NCI-H2227 (cell line): ENCODE measurements around the gene SALL4.
A peak's percentile ranks its signal among the peaks of the same experiment; 100 is the strongest.
"Not testable (repeated sequence)": the region's sequence is repeated elsewhere in the genome, so short reads cannot be mapped to it uniquely, and the experiment has no call there.

Source experiments
- DNase-seq: peaks from one replicate; lab custom pipeline; 2025; ENCODE audit not compliant: unreplicated experiment; lab: John Stamatoyannopoulos, UW

Gene SALL4

DNA sequence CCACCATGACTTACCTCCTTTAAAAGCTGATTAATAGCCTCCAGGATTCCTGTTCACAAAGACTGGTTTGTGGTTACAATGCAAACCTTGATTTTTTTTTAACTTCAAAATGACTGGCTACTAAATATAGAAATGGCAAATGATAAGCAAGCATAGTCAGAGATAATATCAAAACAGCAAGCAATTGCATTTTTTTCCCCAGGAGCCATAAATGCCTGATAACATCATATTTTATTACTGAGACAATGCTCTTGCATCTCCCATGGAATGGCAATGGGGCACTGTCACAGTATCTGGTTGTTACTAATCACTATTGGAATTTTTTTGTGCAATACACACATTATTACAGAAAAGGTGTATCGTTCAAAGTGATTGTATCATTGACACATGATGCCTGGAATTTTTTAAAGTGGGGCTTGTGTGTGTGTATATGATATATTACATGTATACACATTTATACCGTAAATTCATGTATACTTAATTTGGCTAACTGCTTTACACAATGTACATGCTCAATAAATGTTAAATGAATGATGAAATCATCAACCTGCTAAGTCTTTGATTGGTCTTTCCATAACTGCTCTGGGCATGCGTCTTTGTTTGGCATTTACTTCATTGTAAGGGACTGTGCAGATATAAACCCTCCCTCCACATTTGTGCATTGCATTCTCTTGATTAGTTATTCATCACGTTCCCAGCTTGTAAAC is 980 bp upstream of the SALL4 start:
- no peak for DNase-seq

DNA sequence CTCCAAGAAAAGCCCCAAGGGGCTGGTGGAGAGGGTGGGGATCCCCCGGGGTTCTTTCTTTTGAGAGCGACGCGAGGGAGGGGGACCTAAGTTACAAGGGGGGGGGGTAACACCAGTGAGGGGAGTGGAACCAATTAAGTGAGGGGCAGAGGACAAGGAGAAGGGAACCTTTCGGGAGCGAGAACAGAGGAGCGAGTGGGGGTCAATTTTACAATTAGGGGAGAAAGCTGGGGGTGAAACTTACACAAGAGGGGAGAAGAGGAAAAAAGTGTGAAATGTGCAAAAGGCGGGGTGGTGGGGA is 548 bp downstream of the SALL4 start:
- DNase-seq = no peak

DNA sequence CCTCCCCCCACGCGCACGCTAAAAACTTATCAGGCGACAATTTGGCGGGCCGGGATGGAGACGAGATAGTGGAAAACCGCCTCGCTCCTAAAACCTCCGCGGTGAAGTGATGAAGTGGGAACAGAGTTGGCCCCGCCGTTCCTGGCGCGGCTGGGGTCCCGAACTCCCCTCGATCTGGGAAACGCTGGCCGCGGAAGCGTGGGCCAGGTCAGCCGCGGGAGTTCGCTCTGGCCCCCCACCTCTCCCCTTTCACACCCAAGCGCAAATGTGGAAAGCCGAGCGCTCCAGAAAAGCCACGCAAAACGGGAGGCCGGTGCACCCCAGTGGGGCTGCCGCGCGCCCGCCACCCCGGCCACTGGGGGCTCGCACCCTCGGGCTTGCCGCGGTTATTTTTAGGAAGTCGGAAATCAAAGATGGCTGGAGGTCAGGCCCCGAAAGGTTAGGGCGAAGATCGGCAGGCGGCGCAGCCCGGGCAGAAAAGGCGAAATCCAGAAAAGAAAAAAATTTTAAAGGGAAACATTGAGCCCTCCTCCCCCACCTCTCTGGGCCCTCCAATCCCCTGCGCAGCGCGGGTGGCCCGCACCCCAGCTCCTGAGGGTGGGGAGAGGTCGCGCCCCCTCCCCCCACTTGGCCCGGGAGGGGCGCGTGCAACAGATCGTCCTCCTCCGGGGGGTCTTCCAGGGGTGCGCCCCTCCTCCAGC is 1.0 kb downstream of the SALL4 start:
- no peak for DNase-seq

DNA sequence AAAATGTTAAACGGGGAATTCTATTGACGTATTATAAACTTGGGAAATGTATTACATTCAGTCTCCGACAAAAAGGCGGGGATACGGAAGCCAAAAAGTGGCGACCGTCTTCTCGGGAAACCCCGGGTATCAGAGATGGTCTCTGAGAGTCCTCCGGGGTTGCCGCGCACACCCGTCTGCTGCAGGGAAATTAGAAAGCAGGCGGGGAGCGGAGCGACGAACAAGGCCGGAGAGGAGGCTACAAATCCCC is 1.5 kb downstream of the SALL4 start:
- DNase-seq = no peak

DNA sequence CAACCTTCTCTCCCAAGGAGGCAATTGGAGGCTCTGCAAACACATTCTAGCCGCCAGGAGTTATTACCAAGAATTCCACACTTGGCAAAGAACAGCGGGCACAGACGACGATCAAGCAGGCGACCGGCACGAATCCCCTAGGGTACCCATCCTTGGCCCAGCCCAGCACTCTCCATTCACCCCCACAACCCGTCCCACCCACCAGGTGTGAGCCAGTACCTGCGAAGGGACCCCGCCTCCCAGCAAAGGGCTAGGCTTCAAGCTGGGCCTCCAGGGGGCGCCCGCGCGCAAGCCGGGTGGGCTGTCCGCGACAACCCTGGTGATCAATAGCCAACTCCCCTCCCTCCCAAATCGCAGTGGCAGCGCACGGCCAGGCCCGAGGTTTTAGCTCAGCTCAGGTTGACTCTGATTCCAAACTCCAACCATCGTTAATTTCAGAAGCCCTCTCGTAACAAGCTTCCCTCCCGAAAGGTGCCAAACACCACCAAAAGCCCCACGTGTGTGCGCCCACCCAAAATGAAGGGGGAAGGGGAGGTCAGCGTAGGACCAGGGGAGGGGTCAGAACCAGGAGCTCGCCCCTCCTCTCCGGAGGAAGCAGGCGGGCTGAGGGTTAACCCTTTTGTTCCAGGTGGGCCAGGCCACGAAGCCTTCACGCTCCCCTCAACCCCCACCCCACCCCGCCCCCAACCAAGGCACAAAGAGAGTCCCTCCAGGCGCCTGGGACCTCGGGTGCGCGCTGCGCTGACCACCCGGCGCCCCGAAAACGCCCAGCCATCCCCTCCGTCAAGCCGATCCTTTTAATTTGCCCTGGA is 2.1 kb downstream of the SALL4 start:
- DNase-seq = peak; percentile 70

DNA sequence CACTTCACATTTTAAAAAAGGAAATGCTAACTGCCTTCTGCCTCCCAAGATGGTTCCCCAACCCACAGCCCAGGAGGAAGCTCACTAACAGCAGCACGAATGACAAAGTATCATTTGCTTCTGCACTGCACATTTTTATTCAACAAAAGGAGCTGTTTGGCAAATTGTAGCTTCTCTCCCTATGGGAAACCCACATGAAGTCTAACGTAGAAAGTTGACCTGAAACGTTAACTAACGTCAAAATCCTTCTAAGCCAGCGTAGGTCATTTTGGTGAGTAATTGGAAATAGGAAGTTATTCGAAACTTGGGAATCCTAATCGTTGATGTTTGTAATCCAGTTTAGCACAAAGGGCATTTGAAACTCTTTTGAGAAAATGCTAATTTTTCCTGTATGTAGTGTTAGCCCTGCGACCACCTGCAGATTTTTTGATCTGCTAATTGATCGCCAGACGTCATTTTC is 2.9 kb downstream of the SALL4 start:
- no peak for DNase-seq

DNA sequence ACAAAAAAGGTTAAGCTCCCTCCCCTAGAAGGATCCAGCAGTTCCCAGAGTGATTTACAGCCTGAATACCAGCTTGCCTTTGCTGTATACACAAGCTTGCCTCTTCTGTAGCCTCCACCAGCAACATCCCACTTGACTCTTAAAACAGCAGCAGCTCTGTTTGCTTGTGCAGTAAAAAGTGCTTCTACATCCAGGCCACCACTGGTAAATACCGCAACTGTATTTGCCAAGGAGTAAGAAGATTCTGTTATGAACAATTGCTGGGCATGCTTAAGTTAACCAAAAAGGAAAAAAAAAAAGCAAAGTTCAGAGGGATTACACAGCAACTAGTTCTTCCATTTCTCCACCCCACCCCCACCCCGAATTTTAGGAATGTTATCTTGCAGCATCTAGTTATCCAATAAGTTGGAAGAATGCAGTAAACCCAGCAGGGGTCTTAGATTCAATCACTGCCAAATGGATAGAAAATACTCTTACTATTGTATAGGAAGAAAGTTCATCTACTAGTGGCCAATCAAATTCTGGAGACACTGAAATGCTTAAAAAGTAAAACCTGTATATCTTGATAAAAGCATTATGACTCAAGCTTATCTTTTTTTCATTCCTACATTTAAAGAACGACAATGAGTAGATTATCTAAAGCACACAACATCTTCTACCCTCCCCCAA is 4.8 kb downstream of the SALL4 start:
- no peak for DNase-seq

DNA sequence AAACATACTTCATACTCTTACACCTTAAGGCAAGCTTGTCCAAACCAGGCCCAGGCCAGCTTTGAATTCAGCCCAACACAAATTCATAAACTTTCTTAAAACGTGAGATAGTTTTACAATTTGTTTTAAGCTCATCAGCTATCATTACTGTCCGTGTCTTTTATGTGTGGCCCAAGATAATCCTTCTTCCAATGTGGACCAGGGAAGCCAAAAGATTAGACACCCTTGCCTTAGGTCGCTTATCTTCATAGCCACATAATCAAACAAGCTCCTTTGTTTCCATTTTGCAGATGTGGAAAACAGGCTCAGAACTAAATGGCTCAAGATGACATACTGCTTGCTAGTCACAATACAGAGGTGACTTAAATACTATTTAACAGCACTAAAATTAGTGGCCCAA is 6.0 kb downstream of the SALL4 start:
- DNase-seq = no peak

DNA sequence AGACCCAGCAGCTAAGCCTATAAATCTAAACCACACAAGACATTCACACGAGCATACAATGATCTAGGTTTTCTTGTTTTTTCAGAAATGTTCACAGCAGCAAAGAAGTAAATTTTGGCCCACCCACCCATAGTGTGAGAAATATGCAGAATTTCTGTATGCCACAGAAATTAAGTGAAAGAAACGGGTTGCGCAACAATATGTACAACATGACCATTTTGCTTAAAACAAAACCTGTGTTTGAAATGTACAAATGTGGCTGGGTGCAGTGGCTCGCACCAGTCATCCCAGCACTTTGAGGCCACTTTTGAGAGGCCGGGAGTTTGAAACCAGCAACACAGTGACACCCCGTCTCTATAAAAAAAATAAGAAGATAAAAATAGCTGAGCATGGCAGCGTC is 9.4 kb downstream of the SALL4 start:
- DNase-seq = no peak

DNA sequence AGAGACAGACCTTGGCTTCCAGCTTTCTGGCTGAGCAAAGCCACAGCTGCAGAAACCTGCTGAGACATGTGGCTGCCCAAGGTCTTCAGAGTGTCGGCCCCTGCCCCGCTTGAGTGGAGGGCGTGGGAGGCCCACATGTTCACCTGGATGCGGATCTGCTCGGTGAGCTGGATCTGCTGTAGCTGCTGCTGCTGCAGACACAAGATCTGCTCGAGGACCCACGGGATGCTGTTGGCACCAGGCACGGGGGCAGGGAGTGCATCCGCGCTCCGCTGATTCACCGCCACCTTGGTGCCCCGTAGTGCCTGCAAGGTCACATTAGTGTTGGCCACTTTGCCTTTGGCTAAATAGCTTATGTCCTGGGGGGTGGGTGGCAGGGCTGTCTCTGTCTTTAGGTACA is 10.7 kb downstream of the SALL4 start:
- DNase-seq = no peak

DNA sequence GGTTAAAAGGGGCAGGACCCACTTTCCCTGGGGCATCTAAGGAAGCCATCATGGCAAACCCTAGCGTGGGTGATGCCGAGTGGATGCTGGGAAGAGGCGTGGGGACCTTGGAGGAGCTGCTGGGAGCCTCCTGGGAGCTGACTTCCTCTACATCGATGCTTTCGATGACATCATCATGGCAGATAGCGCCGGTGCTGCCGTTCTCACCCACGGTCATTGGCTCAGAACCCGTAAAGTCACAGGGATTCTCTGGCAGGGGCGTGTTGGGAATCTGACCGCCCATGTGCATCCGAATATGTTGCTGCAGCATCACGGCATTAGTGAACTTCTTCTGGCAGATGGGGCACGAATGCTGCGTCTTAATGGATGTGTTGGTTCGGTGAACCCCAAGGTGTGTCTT is 12.1 kb downstream of the SALL4 start:
- no peak for DNase-seq

DNA sequence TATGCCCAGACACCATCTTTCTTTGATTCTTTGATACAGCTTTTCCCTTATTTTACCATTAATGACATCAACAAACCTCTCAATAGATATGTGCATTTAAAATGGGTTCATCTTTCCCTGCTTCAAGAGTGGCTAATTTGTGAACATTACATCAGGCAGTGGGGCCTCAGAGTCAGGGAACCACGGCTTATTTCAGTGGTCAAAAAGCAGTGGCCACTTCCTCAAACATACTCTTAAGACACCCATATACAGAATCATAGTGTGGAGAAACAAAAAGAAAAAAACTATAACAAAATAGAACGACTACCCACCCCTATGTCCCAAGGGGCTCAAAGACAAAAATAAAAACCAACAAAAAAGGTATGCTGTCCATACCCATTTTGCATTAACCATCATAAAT is 12.9 kb downstream of the SALL4 start:
- no peak for DNase-seq

DNA sequence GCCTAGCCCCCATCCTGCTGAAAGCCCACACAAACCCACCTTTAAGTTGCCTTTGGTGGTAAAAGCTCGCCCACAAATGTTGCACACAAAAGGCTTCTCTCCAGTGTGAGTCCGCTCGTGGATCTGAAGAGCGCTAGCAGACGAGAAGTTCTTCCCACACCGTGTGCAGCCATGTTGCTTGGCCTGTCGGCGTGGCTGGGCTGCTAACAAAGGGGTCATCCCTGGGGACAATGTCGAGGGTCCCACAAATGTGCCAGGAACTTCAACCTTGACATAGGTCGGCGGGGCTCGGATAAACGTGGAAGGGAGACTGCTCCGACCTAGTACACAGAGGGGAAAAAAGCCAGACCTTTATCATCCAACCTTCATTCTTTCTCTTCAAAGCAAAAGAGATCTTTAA is 13.5 kb downstream of the SALL4 start:
- DNase-seq = no peak

DNA sequence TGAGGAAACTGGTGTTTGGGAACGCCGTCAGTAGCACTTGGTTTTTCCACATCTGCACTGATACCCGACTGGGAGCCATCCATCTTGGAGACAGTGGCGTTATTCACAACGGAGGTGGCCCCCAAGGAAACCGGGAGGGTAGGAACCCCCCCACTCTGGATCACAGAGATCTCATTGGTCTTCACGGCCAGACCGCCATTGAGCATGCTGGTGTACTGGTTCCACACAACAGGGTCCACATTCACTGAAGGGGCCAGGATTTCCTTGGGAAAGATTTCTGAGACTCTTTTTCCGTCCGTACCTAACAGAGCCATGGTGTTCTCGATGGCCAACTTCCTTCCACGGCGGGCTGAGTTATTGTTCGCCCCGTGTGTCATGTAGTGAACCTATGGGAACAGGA is 18.0 kb downstream of the SALL4 start:
- no peak for DNase-seq

DNA sequence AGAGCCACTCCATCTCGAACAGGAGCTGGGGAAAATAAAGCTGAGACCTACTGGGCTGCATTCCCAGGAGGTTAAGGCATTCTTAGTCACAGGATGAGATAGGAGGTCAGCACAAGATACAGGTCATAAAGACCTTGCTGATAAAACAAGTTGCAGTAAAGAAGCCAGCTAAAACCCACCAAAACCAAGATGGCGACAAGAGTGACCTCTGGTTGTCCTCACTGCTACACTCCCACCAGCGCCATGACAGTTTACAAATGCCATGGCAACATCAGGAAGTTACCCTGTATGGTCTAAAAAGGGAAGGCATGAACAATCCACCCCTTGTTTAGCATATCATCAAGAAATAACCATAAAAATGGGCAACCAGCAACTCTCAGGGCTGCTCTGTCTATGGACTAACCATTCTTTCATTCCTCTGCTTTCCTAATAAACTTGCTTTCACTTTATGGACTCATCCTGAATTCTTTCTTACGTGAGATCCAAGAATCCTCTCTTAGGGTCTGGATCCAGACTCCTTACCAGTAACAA is 24.0 kb downstream of the SALL4 start:
- not testable (repeated sequence) for DNase-seq

DNA sequence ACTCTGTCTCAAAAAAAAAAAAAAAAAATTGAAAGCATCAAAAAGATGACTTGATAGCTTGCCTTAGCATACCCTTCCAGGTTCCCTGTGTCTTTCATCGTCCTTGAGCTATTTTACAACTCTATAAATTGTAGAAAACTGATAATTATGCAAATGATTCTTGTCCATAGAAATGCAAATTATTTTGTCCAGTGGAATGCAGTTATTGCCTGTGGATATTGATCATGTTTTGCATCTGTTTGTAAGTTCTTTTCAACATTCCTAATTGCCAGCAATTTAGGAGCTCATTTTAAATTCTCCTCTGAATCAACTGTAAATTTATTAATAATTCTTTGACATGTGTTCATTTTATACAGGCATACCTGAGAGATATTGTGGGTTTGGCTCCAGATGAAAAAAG is 27.1 kb downstream of the SALL4 start:
- no peak for DNase-seq

DNA sequence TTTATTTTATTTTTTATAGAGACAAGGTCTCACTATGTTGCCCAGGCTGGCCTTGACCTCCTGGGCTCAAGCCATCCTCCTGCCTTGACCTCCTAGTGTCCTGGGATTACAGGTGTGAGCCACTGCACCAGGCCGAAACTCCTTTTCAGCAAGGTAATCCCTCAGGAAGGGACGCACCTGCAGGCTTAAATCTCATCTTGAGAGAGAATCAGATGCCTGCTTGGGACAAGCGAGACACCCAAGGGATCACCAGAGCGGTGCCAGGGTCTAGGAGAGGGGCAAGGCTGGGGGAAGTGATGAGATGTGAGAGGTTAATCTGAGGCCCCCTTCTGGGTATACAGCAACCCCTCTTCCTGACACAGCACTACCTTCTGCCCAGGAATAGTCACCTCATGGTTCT is 30.1 kb downstream of the SALL4 start:
- no peak for DNase-seq

DNA sequence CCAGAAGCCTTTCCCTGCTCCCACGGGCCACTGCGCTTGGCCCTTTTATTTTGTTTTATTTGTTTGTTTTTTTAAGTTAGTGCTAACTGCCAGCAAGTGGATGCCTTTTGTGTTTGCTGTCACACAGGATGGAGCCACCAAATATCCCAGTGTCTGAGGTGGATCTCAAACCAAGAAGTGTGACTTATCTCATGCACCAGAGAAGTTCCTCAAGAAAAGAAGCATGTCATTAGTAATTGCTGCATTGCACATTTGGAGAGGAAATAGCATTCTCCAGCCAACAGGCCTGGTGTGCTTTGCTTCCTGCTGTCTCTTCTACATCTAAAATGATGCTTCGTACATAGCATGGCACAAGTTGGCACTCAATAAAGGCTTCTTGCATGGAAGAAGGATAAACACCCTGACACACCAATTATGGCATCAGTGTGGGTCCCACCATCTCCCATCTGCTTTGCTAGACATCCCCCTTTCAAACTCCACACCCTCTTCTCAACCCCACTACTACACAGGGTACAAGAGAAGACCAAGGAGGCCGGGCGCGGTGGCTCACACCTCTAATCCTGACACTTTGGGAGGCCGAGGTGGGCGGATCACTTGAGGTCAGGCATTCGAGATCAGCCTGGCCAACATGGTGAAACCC is 32.2 kb downstream of the SALL4 start:
- no peak for DNase-seq

DNA sequence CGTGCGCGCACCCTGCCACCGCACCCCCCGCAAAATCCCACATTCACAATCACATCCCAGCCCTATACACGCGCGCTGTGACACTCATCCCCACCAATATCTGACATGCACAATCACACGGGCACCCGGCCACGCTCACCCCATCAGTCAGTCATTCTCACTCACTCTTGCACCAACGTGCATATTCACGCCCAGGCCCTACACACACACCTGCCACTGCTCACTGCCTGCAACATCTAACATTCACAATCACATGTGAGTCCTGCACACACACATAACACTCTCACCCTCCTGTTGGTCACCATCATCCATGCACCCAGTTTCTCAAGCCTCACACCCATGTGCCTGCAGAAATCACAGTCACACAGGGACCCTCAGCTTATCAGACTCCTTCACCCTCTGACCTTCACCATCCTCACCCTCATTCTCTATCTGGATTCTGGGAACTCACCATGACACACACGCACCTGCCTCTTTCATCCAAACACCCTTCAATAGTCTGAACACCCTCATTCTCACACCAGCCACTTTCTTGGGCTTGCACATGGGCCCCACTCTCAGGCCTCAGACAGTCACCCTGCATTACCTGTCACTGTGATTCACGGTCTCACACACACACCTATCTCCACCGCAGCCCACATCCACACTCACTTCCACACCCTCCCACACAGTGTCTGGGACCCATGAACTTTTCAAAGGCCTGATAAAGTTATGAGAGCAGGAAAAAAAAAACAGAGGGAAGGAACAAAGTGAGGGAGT is 33.4 kb downstream of the SALL4 start:
- DNase-seq = no peak
